Lower leg skin (tissue), 4 donors: ENCODE measurements around the gene GNL3L. TPM values are rescaled to one million over a fixed set of nuclear protein-coding genes. Genes with fewer than 3 reads are reported as not detected.

Experiments
- DNase-seq, 2 donors: peaks; one replicate each; pipeline ENCODE4 v3.0.0-alpha.2; 2019; ENCODE audit warnings: low spot score in 2 of 2
- H3K4me3 ChIP-seq: fragments of 200-600 bp; sonication (generic); 2 replicates; pipeline ENCODE4 v1.5.1; 2017; ENCODE audit warnings: mild to moderate bottlenecking, low read depth; ENCODE audit not compliant: poor library complexity, severe bottlenecking
- POLR2A ChIP-seq, 2 donors: fragments of 450-650 bp; IDR thresholded peaks; one replicate each; pipeline ENCODE4 v1.6.1; 2016 to 2017; ENCODE audit warnings: antibody characterized with exemption in 2 of 2, mild to moderate bottlenecking in 1 of 2, moderate library complexity in 1 of 2
- WGBS, 2 donors: methylation state at CpG; one replicate each; pipeline ENCODE4 v1.1.5; 2018; 5-methylcytosine and 5-hydroxymethylcytosine counted together
- intact Hi-C: fragments of 100-400 bp; cut with DNase I; formaldehyde crosslinking; loops from one replicate; pipeline ENCODE4 v1.15.0; 2023; ENCODE audit warnings: low total_unique reads
- total RNA-seq, 4 donors: library from RNA; depleted of rRNA; stranded (reverse); fragments of >200 nt; gene quantifications; one replicate each; pipeline ENCODE4 v1.1.0, GENCODE V29; 2016
- TF ChIP-seq, protein P1 (sequence below), 3 donors: fragments of 450-650 bp; IDR thresholded peaks; one replicate each; pipeline ENCODE4 v1.5.1; 2016; ENCODE audit warnings: antibody characterized with exemption in 3 of 3, mild to moderate bottlenecking in 3 of 3, moderate library complexity in 2 of 3

GNL3L gene
- total RNA-seq, 4 donors from 2014 or later: 22.6 to 32.1 (median 28.0) TPM

DNA sequence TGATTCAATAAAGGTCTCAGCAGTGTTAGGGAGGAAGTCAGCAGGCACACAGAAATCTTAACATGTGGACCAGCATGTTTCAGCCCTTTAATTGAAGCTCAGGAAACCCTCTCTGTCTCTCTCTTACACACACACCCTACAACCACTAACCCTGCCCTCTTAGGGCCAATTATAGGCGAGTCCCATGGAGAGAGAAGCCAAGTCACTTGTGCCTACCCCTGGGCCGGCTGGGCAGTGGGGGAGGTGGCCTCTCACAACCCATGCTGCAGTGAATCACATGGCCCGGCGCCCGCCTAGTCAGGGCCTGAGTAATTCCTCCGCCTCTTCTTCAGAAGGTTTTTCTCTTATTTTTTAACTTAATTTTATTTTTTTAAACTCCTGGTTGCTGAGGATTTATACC lies 37.7 kb upstream of the GNL3L start:
- 14 to 50% methylated on average over 6 of the region's 6 CpGs for WGBS, 2 donors

DNA sequence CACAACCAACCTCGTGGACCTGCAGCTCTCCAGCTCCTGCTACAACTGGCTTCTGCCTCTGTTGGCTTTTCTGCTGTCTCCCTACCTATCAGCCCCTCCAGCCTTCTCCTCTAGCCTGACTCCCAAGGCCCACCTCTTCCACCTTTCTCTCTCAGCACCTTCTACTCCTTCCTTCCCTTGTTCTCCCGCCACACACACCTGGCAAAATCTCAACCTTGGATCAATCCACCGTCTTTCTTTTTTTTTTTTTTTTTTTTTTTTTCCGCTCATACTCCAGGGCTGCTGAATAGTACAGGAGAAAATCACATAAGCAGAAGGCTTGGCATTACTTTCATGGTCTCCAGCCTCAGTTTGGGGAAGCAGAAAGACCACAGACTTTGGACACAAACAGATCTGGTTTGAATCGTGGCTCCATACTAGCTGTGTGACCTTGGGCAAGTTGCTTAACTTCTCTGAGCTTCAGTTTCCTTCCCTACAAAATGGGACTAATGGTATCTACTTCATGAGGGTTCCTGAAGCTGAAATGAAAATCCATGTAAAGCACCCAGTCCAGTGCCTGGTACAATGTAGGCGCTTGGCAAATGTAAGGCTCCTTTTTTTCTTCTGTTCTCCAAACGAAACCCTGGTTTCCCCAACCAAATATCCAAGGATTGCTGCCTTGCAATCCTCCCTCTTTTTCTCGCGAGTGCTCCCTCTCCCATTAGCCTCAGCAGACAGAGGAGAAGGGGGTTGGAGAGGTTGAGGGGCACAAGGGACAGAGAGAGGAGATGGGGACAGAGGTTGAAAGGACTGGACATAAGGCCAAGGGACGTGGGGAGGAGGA lies 35.6 kb upstream of the GNL3L start:
- DNase-seq: no peak
- intact Hi-C loops: no loop called here
- H3K4me3 ChIP-seq: peak overlapping the region; percentile 47
- WGBS, 2 donors: 22 to 39% methylated on average over 10 of the region's 10 CpGs
- TF ChIP-seq POLR2A (IDR thresholded peaks at IDR 0.05): no peak
- TF ChIP-seq, protein P1, sequence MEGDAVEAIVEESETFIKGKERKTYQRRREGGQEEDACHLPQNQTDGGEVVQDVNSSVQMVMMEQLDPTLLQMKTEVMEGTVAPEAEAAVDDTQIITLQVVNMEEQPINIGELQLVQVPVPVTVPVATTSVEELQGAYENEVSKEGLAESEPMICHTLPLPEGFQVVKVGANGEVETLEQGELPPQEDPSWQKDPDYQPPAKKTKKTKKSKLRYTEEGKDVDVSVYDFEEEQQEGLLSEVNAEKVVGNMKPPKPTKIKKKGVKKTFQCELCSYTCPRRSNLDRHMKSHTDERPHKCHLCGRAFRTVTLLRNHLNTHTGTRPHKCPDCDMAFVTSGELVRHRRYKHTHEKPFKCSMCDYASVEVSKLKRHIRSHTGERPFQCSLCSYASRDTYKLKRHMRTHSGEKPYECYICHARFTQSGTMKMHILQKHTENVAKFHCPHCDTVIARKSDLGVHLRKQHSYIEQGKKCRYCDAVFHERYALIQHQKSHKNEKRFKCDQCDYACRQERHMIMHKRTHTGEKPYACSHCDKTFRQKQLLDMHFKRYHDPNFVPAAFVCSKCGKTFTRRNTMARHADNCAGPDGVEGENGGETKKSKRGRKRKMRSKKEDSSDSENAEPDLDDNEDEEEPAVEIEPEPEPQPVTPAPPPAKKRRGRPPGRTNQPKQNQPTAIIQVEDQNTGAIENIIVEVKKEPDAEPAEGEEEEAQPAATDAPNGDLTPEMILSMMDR (IDR thresholded peaks at IDR 0.05): no peak

More for the DNA sequence above, 37.7 kb upstream of the GNL3L start:
- DNase-seq: peak in 1 of 2 donors; percentile 15
- no peak for TF ChIP-seq POLR2A (IDR thresholded peaks at IDR 0.05)
- TF ChIP-seq, protein P1 (IDR thresholded peaks at IDR 0.05): no peak
- no peak overlapping the region for H3K4me3 ChIP-seq
- intact Hi-C loops: no loop called here

DNA sequence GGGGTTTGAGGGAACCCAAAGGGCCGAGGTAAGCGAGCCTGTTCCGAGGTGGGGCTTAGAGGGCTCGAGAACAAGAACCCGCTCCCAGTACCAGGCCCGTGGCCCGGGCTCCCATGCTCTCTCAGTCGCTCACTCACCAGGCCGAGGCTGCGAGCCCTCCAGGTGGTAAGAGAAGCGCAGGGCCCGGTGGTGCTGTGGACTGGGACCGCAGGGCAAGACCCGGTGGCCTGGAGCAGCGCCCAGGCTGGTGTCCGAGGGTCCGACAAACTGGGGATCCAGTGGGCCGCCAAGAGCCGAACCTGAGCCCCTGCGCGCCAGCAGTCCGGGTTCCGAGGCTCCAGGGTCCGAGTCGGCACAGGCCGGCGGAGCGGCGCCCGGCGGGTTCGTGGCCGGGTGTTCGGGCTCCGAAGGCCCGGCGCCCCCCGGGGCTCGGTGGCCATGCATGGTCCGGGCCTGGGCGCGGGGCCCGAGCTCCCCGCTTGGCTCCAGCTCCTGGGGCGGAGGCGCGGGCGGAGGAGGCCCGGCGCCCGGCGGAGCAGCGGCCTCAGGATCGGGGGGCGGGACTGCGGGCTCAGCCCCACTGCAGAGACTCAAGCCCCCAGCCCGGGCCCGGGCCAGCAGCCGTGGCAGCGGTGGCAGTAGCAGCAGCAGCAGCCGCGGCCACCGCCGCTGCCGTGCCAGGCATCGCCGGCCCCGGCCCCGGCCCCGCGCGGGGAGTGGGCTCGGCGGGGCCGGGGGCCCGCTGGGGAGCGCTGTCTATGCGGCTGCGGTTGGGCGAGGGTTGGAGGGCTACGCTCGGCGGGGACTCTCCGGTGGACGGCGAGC lies 34.8 kb upstream of the GNL3L start:
- 0 to 29% methylated on average over 11 to 64 of the region's 86 CpGs for WGBS, 2 donors
- peak in 1 of 2 donors; percentile 15 for DNase-seq
- peak overlapping the region; percentile 47 for H3K4me3 ChIP-seq
- intact Hi-C loops: no loop called here
- TF ChIP-seq, protein P1 (IDR thresholded peaks at IDR 0.05): no peak
- no peak for TF ChIP-seq POLR2A (IDR thresholded peaks at IDR 0.05)

DNA sequence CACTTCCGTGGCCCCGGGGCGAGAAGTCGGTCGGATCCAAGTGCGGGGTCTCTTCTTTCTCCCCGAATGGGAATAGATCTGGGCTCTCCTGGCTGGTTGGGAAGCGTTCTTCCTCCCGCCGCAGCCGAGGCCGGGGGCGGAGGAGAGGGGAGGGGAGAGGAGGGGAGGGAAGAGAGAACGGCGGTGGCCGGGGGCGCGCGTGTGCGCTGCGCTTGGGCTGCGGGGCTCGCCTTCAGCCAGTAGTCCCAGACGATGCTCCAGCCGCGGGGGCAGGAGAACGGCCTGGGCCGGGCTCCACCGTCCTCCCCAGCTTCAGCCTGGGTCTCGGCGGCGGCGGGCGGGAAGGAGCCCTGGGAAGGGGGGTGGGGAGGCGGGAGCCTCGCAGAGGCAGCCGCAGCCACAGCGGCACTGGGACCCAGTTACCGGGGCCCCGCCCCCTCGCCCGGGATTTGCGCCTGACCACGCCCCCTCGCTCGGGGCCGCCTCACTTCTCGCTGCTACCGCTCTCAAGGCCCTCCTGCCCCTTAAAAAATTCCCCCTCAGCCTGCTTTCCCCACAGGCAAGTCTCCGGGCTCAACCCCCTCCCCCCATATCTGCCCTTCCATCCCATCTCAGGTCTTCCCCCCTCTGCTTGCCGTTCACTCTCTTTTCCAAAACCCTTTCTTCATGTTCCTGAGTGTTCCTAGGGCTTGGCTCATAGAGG lies 34.1 kb upstream of the GNL3L start, which contains the start of gene FGD1:
FGD1 (minus strand) TSS at position 421 of the 703 bp plus-strand sequence. CDS start 802 bp downstream, outside the sequence.
- no peak for TF ChIP-seq POLR2A (IDR thresholded peaks at IDR 0.05)
- TF ChIP-seq, protein P1 (IDR thresholded peaks at IDR 0.05): no peak
- WGBS, 2 donors: 0 to 47% methylated on average over 7 to 40 of the region's 51 CpGs
- peak; percentile 37 to 93 for DNase-seq
- intact Hi-C loops: no loop called here
- peak within 1 kb of the TSS; percentile 47 for H3K4me3 ChIP-seq

DNA sequence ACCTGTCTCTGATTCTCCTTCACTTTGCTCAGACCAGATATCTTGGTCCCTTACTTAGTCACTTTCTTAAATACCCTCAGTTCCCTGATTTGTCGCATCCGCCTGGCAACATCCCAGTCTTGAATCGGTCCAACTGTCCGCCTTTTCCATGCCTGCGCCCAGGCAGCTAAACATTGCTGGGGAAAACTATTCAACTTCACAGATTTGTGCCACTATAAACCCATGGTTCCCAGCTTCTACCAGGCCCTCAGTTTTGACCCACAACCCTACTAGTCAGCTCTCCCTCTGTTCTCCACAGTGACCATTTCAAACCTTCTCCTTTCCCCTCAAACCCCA lies 33.5 kb upstream of the GNL3L start:
- TF ChIP-seq, protein P1 (IDR thresholded peaks at IDR 0.05): no peak
- TF ChIP-seq POLR2A (IDR thresholded peaks at IDR 0.05): no peak
- intact Hi-C loops: no loop called here
- no peak overlapping the region for H3K4me3 ChIP-seq
- WGBS, 2 donors: 24 to 67% methylated on average over 5 of the region's 5 CpGs
- no peak for DNase-seq
